Stimulated activated CD4-positive, alpha-beta T cell treated with anti-CD3 and anti-CD28 coated beads, Interleukin-4, amount 100 ng/mL, for 24 hours (primary cell): ENCODE results near the gene SCGB2A2.

Source experiments
- DNase-seq: peaks from one replicate; pipeline ENCODE4 v3.0.0-alpha.2; 2020

SCGB2A2 gene

GRCh38 chr11:62307950-62308349 lies 38.0 kb downstream of the SCGB2A2 start:
- no peak for DNase-seq

GRCh38 chr11:62309991-62310390 lies 40.0 kb downstream of the SCGB2A2 start:
- DNase-seq: no peak

- no peak for DNase-seq
These were observed 45.5 kb downstream of the SCGB2A2 start for GRCh38 chr11:62315431-62315830.

- no peak for DNase-seq
These were observed 52.6 kb downstream of the SCGB2A2 start for GRCh38 chr11:62322524-62322923.
